Tibial artery (tissue), 4 donors: ENCODE results near the gene TP53TG5.

Experiments
- DNase-seq, 2 donors: peaks; one replicate each; pipeline ENCODE4 v3.0.0-alpha.2; 2019
- H3K27ac ChIP-seq, 2 donors: fragments of 200-600 bp; sonication (generic) in 1 of 2; 1 replicate in 1 of 2; 2 replicates in 1 of 2; pipeline ENCODE4 v1.5.1; 2018 to 2019; ENCODE audit warnings: mild to moderate bottlenecking in 1 of 2
- H3K27me3 ChIP-seq, 2 donors: fragments of 200-600 bp; sonication (generic) in 1 of 2; one replicate each; pipeline versions ENCODE4 v1.5.1 to v1.6.0; 2016 to 2019
- H3K36me3 ChIP-seq, 3 donors: fragments of 200-600 bp; sonication (generic) in 2 of 3; one replicate each; pipeline ENCODE4 v1.5.1; 2016 to 2019; ENCODE audit warnings: mild to moderate bottlenecking in 2 of 3
- H3K4me1 ChIP-seq, 4 donors: fragments of 200-600 bp; sonication (generic) in 2 of 4; 1 replicate in 3 of 4; 2 replicates in 1 of 4; pipeline ENCODE4 v1.5.1; 2016 to 2019
- H3K4me3 ChIP-seq, 2 donors: fragments of 200-600 bp; sonication (generic) in 1 of 2; 1 replicate in 1 of 2; 2 replicates in 1 of 2; pipeline ENCODE4 v1.5.1; 2018 to 2019; ENCODE audit warnings: mild to moderate bottlenecking in 2 of 2
- H3K9me3 ChIP-seq, 3 donors: fragments of 200-600 bp; sonication (generic) in 1 of 3; one replicate each; pipeline ENCODE4 v1.5.1; 2016 to 2019
- intact Hi-C: fragments of 100-400 bp; cut with DNase I; formaldehyde crosslinking; loops from one replicate; pipeline ENCODE4 v1.15.0; 2023; ENCODE audit warnings: low total_unique reads
- TF ChIP-seq, protein P1 (sequence below), 2 experiments: fragments of 200-600 bp in 1 of 2; fragments of 450-650 bp in 1 of 2; IDR thresholded peaks; one replicate each; pipeline ENCODE4 v1.5.1; 2017 to 2019; ENCODE audit warnings: antibody characterized with exemption in 2 of 2, mild to moderate bottlenecking in 1 of 2, moderate library complexity in 1 of 2

Gene TP53TG5

DNA sequence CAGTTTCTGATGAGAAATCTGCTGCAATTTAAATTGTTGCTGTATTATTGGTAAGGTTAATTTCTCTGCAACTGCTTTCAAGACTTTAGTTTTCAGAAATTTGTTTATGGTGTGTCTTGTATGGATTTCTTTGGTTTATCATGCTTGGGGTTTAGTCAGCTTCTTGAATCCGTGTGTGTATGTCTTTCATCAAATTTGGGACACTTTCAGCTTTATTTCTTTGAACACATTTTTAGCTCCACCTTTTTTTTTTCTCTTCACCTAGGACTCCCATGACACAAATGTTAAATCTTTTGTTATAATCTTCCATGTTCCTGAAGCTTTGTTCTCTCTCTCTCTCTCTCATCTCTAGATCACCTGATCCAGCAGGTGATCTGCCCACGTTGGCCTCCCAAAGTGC lies 13.4 kb upstream of the TP53TG5 start:
- intact Hi-C loops = no loop called here
- Histone ChIP-seq H3K4me3 (no peak overlapping the region), H3K27me3 (no peaks in the 10 kb centered on the region), H3K9me3 (no peaks in the 10 kb centered on the region), H3K36me3 (peaks cover 0 to 8% (median 0%) of the 10 kb centered on the region in 3 donors), H3K27ac (no peak overlapping the region), H3K4me1 (no peaks in the 10 kb centered on the region)
- DNase-seq = no peak
- TF ChIP-seq, protein P1, sequence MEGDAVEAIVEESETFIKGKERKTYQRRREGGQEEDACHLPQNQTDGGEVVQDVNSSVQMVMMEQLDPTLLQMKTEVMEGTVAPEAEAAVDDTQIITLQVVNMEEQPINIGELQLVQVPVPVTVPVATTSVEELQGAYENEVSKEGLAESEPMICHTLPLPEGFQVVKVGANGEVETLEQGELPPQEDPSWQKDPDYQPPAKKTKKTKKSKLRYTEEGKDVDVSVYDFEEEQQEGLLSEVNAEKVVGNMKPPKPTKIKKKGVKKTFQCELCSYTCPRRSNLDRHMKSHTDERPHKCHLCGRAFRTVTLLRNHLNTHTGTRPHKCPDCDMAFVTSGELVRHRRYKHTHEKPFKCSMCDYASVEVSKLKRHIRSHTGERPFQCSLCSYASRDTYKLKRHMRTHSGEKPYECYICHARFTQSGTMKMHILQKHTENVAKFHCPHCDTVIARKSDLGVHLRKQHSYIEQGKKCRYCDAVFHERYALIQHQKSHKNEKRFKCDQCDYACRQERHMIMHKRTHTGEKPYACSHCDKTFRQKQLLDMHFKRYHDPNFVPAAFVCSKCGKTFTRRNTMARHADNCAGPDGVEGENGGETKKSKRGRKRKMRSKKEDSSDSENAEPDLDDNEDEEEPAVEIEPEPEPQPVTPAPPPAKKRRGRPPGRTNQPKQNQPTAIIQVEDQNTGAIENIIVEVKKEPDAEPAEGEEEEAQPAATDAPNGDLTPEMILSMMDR (IDR thresholded peaks at IDR 0.05) = no peak

DNA sequence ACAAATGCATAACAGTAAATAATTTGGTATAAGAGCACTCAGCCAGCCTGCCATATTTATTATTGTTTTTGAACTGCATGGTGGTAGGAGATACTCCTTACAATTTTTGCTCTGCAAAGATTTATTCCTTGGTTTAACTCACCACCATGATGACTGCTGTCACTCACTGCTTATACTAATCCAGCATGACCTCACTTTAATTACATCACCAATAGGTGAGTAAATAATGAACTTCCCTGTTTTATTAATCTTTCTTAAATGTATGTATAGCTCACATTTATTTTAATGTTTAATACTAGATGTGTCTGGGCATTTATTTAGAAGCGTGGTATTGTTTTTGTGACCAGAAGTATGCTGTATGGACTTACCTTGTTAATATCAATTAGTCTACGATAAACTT lies 12.8 kb upstream of the TP53TG5 start:
- intact Hi-C loops = no loop called here
- H3K9me3 ChIP-seq = no peaks in the 10 kb centered on the region
- TF ChIP-seq, protein P1 (IDR thresholded peaks at IDR 0.05) = no peak

DNA sequence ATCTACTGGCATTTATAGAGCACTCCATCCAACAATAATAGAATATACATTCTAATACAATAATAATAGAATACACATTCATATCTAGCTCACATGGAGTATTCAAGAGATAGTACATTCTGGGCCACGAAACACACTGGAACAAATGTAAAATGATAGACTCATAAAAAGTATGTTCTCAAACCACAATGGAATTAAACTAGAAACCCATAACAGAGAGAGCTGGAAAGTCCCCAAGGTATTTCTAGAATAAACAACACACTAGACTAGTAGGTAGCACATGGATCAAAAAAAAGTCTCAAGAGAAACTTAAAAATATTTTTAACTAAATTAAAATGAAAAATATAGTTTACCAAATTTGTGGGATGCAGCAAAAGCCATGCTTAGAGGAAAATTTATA lies 9.1 kb upstream of the TP53TG5 start:
- no peak overlapping the region for H3K4me3 ChIP-seq
- DNase-seq = no peak
- H3K27me3 ChIP-seq = no peaks in the 10 kb centered on the region
- H3K9me3 ChIP-seq = no peaks in the 10 kb centered on the region
- H3K36me3 ChIP-seq = no peaks in the 10 kb centered on the region
- TF ChIP-seq, protein P1 (IDR thresholded peaks at IDR 0.05) = no peak
- intact Hi-C loops = no loop called here
- H3K27ac ChIP-seq = no peak overlapping the region
- H3K4me1 ChIP-seq = no peaks in the 10 kb centered on the region

More for the DNA sequence above, 12.8 kb upstream of the TP53TG5 start:
- DNase-seq = no peak
- no peaks in the 10 kb centered on the region for H3K27me3 ChIP-seq
- no peak overlapping the region for H3K4me3 ChIP-seq
- H3K4me1 ChIP-seq = no peaks in the 10 kb centered on the region
- H3K27ac ChIP-seq = no peak overlapping the region
- H3K36me3 ChIP-seq = peaks cover 0 to 8% (median 0%) of the 10 kb centered on the region in 3 donors

DNA sequence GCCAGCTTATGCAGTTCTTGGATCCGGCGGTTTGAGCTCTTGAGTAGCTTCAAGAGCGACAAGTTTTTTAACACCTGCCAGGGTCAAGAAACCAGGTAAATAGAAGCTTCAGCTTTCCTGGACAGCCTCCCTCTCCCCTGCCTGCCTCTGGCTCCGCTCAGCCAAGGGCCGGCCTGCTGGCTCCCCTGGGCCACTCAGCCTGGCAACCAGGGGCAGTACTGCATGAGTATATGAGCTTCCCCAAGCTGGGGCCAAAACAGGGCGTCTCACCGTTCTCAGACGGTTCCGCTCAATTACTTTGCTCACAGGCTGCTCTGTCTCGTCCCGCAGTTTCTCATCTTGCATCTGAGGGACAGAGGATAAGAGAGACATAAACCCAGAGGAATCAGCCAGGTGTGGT lies 856 bp downstream of the TP53TG5 start:
- Histone ChIP-seq H3K4me3 (no peak overlapping the region), H3K4me1 (peaks cover 0 to 32% (median 12%) of the 10 kb centered on the region in 4 donors), H3K9me3 (no peaks in the 10 kb centered on the region), H3K36me3 (no peaks in the 10 kb centered on the region), H3K27ac (peak overlapping the region in 1 of 2 donors; percentile 94), H3K27me3 (no peaks in the 10 kb centered on the region)
- TF ChIP-seq, protein P1 (IDR thresholded peaks at IDR 0.05) = no peak
- DNase-seq = no peak
- intact Hi-C loops = no loop called here

DNA sequence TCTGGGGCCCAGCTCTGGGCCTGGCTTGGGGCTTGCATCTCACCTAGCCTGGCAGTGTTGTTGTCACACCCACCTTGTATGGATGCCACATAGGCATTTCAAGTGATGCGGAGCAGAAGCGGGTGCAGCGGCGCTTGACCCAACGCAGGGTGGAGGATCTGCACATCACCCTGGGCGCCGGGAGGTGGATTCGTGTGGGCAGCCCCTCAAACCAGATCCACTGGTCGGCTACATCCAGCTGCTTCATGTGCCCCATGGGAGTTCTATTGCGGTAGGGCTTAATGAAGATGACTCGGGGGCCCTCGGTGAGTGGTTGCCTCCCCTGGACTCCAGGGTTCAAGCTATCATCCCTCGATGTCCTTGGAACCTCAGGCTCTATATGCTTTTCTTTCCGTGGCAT lies 3.2 kb downstream of the TP53TG5 start:
- H3K4me1 ChIP-seq = peaks cover 0 to 36% (median 14%) of the 10 kb centered on the region in 4 donors
- no peak overlapping the region for H3K4me3 ChIP-seq
- no peaks in the 10 kb centered on the region for H3K36me3 ChIP-seq
- H3K27ac ChIP-seq = peak overlapping the region in 1 of 2 donors; percentile 94
- H3K9me3 ChIP-seq = no peaks in the 10 kb centered on the region
- no peaks in the 10 kb centered on the region for H3K27me3 ChIP-seq
- intact Hi-C loops = loop anchor here (5.0 kb wide), 2 partner anchors 32 to 53 kb away; partner anchors contain the start of gene DBNDD2
- no peak for DNase-seq
- TF ChIP-seq, protein P1 (IDR thresholded peaks at IDR 0.05) = no peak

DNA sequence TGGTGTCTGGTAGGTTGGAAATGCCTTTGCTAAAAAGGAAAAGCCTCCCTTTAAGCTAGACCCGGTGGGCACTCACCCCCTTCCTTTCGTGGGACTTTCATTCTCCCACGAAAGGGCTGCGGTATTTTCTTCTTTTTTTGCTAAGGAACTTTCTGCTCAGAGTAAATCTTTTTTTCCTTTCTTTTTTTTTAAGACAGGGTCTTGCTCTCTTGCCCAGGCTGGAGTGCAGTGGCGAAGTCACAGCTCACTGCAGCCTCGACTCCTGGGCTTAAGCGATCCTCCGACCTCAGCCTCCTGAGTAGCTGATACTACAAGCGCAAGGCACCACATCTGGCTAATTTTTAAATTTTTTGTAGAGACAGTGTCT lies 4.0 kb downstream of the TP53TG5 start:
- no peaks in the 10 kb centered on the region for H3K27me3 ChIP-seq
- TF ChIP-seq, protein P1 (IDR thresholded peaks at IDR 0.05) = no peak
- H3K4me1 ChIP-seq = peaks cover 0 to 36% (median 14%) of the 10 kb centered on the region in 4 donors
- H3K27ac ChIP-seq = peak overlapping the region; percentile 87 to 94
- H3K9me3 ChIP-seq = no peaks in the 10 kb centered on the region
- intact Hi-C loops = loop anchor here (5.0 kb wide), 2 partner anchors 33 to 52 kb away; partner anchors contain the start of gene DBNDD2
- peak overlapping the region; percentile 51 to 61 for H3K4me3 ChIP-seq
- H3K36me3 ChIP-seq = no peaks in the 10 kb centered on the region
- no peak for DNase-seq
